HUES64 (cell line): ENCODE data around the gene SNRNP35.
"Not testable (repeated sequence)": the region's sequence is repeated elsewhere in the genome, so short reads cannot be mapped to it uniquely, and the experiment has no call there.

Experiments
- H3K27ac ChIP-seq: 2 replicates; pipeline ENCODE4 v1.7.0; 2013; ENCODE audit warnings: low read depth, low read length, inconsistent platforms
- H3K27me3 ChIP-seq: 2 replicates; pipeline ENCODE4 v1.6.1; 2013; ENCODE audit warnings: mild to moderate bottlenecking, low read length; ENCODE audit not compliant: insufficient read depth
- H3K36me3 ChIP-seq: 2 replicates; pipeline ENCODE4 v1.6.1; 2013; ENCODE audit warnings: mild to moderate bottlenecking, low read length; ENCODE audit not compliant: insufficient read depth
- H3K4me1 ChIP-seq: 2 replicates; pipeline ENCODE4 v1.6.1; 2013; ENCODE audit warnings: mild to moderate bottlenecking, low read length, moderate library complexity; ENCODE audit not compliant: insufficient read depth
- H3K4me3 ChIP-seq: 2 replicates; pipeline ENCODE4 v1.5.1; 2013; ENCODE audit warnings: mild to moderate bottlenecking, low read length, moderate library complexity
- H3K9ac ChIP-seq: 2 replicates; pipeline ENCODE4 v1.6.1; 2013; ENCODE audit warnings: mild to moderate bottlenecking, low read depth, low read length
- H3K9me3 ChIP-seq: 2 replicates; pipeline ENCODE4 v1.6.1; 2013; ENCODE audit warnings: low read depth, low read length; ENCODE audit not compliant: insufficient read depth
- WGBS: fragments of 150-250, 120-280 bp; methylation state at CpG from one replicate; pipeline ENCODE4 v1.1.7; 2013; ENCODE audit warnings: missing lambda C conversion rate; 5-methylcytosine and 5-hydroxymethylcytosine counted together

Gene SNRNP35

DNA sequence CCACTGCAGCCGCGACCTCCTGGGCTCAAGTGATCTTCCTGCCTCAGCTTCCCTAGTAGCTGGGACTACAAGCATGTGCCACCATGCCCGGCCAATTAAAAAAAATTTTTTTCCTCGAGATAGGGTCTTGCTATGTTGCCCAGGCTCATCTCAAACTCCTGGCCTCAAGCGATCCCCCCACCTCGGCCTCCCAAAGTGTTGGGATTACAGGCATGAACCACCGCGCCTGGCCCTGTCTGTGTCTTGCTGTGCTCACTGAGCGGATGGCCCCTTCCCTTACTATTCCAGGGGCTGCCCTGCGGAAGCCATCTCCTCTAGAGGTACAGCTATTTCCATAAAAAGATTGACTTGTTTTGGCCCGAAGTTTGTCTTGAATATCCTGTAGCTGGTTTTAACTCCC is 20.1 kb downstream of the SNRNP35 start:
- H3K9me3 ChIP-seq = no peaks in the 10 kb centered on the region
- H3K4me1 ChIP-seq = no peaks in the 10 kb centered on the region
- H3K9ac ChIP-seq = no peak overlapping the region
- no peaks in the 10 kb centered on the region for H3K27me3 ChIP-seq
- peaks cover 3% of the 10 kb centered on the region; the same call in 1 of the 2 replicates for H3K36me3 ChIP-seq
- WGBS = 94% methylated on average over 11 of the region's 11 CpGs
- H3K27ac ChIP-seq = no peak overlapping the region
- H3K4me3 ChIP-seq = no peak overlapping the region

GRCh38 chr12:123478762-123479161 is 20.8 kb downstream of the SNRNP35 start:
- no peak overlapping the region for H3K4me3 ChIP-seq
- peaks cover 3% of the 10 kb centered on the region; the same call in 1 of the 2 replicates for H3K36me3 ChIP-seq
- H3K9me3 ChIP-seq = no peaks in the 10 kb centered on the region
- no peak overlapping the region for H3K27ac ChIP-seq
- H3K9ac ChIP-seq = no peak overlapping the region
- no peaks in the 10 kb centered on the region for H3K4me1 ChIP-seq
- WGBS = 93% methylated on average over 10 of the region's 10 CpGs
- no peaks in the 10 kb centered on the region for H3K27me3 ChIP-seq

DNA sequence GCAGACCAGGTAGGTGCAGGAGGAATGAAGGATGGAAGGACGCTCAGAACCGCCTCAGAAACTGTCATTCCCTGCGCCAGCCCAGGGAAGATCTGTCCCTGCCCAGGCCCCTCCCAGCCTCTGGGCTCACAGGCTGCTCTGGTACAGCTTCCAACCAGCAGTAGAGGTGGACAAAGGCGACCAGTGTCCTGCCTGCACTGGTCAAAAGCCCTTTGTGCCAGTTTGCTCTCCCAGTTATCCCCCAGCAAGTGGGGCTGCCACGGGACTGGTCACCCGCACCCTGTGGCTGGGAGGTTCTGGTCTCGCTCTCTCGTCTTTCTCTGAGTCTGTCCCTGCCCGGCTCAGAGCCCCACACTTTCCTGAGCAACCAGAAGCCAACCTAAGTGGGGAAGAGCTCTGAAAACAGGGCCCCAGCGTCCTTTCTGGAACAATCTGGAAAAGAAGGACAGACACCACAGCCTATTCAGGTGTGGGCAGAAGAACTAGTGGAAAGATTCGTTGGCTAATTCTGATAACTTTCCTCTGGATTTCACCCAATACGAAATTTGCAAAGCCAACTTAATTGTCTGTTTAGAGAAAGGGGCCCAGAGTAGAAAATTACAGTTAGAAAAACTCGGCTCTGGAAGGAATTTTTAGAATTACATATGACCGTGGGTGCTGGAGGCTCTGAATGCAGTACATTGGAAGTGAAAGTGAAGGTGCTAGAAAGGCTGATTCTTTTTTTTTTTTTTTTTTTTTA is 21.7 kb downstream of the SNRNP35 start:
- 92% methylated on average over 14 of the region's 14 CpGs for WGBS
- Histone ChIP-seq H3K9me3 (no peaks in the 10 kb centered on the region), H3K36me3 (peaks cover under 1% of the 10 kb centered on the region; the same call in 1 of the 2 replicates), H3K4me3 (no peak overlapping the region), H3K27me3 (no peaks in the 10 kb centered on the region), H3K4me1 (no peaks in the 10 kb centered on the region), H3K27ac (no peak overlapping the region), H3K9ac (no peak overlapping the region)

DNA sequence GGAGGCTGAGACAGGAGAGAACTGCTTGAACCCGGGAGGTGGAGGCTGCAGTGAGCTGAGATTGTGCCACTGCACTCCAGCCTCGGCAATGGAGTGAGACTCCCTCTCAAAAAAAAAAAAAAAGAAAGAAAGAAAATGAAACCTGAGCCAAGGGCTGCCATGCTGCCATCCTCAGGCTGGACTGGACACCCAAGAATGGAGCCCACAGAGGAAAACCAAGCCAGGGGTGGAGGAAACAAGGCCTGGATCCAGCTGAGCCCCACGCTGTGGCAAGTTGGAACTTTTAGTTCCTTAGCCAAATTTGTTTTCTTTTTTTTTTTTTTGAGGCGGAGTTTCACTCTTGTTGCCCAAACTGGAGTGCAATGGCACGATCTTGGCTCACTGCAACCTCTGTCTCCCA is 23.3 kb downstream of the SNRNP35 start:
- H3K4me1 ChIP-seq, H3K9me3 ChIP-seq, H3K4me3 ChIP-seq, H3K27me3 ChIP-seq, H3K36me3 ChIP-seq, H3K9ac ChIP-seq, H3K27ac ChIP-seq: not testable (repeated sequence)
- 91% methylated on average over 5 of the region's 5 CpGs for WGBS

DNA sequence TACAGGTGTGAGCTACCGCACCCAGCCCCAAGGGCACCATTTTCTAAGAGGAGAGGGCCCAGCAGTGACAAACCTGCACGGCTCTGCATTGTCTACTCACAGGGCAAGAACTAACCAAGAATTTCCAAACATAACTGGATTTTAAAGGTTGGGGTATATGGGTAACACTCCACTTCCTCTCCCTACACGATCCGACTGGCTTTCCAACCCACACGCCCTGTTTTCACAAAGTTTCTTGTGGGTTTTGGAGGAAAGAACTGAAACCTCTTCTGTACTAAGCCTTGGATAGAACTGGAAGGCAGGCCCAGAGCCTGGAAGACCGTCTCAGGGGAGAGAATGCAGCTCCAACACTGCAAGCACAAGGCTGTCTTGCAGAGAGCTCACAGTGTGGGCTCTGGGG is 24.9 kb downstream of the SNRNP35 start:
- 89% methylated on average over 4 of the region's 6 CpGs for WGBS

GRCh38 chr12:123483602-123484248 is 25.8 kb downstream of the SNRNP35 start:
- H3K4me3 ChIP-seq = no peak overlapping the region
- WGBS = 85% methylated on average over 18 of the region's 18 CpGs
- H3K9ac ChIP-seq = no peak overlapping the region
- no peak overlapping the region for H3K27ac ChIP-seq
- H3K27me3 ChIP-seq = no peaks in the 10 kb centered on the region
- no peaks in the 10 kb centered on the region for H3K4me1 ChIP-seq
- H3K9me3 ChIP-seq = no peaks in the 10 kb centered on the region
- H3K36me3 ChIP-seq = no peaks in the 10 kb centered on the region

More for the DNA sequence above, 24.9 kb downstream of the SNRNP35 start:
- Histone ChIP-seq H3K27me3 (no peaks in the 10 kb centered on the region), H3K4me1 (no peaks in the 10 kb centered on the region), H3K36me3 (no peaks in the 10 kb centered on the region), H3K4me3 (no peak overlapping the region), H3K9ac (no peak overlapping the region), H3K9me3 (no peaks in the 10 kb centered on the region), H3K27ac (no peak overlapping the region)

DNA sequence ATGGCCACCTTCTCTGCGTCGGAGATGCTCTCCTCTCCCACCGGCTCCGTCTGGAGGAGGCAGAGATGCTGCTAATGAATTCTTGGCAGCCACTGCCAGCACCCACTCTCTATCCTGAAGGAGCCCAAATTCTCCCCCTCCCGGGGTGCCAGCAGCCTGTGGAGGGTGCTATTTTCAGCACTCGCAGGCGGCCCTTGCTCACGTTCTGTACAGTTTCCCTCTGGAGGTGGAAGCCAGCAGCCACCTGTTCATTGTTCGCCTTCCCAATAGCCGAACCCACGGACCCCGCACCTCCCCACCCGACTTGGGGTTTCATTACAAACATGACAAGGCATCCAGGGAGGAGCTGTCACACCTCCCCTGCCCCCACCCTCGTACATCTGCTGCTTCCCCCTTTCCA is 27.8 kb downstream of the SNRNP35 start:
- 93% methylated on average over 14 of the region's 14 CpGs for WGBS
- no peaks in the 10 kb centered on the region for H3K27me3 ChIP-seq

GRCh38 chr12:123487428-123487827 is 29.5 kb downstream of the SNRNP35 start:
- Histone ChIP-seq H3K9me3 (no peaks in the 10 kb centered on the region), H3K27ac (no peak overlapping the region), H3K4me1 (no peaks in the 10 kb centered on the region), H3K4me3 (no peak overlapping the region), H3K27me3 (no peaks in the 10 kb centered on the region), H3K36me3 (no peaks in the 10 kb centered on the region), H3K9ac (no peak overlapping the region)
- WGBS = 97% methylated on average over 6 of the region's 6 CpGs

More for the DNA sequence above, 27.8 kb downstream of the SNRNP35 start:
- H3K9ac ChIP-seq = no peak overlapping the region; the same call in 1 of the 2 replicates
- H3K36me3 ChIP-seq = no peaks in the 10 kb centered on the region
- H3K4me1 ChIP-seq = no peaks in the 10 kb centered on the region
- H3K4me3 ChIP-seq = no peak overlapping the region
- no peak overlapping the region for H3K27ac ChIP-seq
- H3K9me3 ChIP-seq = no peaks in the 10 kb centered on the region

- no peak overlapping the region for H3K4me3 ChIP-seq
- no peaks in the 10 kb centered on the region for H3K4me1 ChIP-seq
- no peak overlapping the region for H3K27ac ChIP-seq
- 68% methylated on average over 20 of the region's 20 CpGs for WGBS
- no peaks in the 10 kb centered on the region for H3K27me3 ChIP-seq
- H3K9me3 ChIP-seq = no peaks in the 10 kb centered on the region
- H3K36me3 ChIP-seq = no peaks in the 10 kb centered on the region
- no peak overlapping the region for H3K9ac ChIP-seq
Measured at GRCh38 chr12:123488539-123489230, 30.7 kb downstream of the SNRNP35 start.

DNA sequence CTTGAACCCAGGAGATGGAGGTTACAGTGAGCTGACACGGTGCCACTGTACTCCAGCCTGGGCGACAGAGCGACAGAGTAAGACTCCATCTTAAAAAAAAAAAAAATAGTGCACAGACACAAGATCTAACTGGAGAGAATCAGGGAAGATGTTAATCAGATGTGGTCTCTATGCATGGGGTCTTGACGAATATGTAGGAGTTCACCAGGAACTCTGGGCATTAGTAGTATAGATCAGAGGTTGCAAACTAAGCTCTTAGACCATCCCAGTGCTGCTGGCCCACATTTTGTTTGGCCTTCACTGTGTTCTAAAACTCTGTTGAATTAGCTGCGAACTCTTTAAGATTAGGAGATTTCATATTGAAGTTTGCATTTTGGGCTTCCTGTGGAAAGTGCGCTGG is 31.6 kb downstream of the SNRNP35 start:
- no peaks in the 10 kb centered on the region for H3K9me3 ChIP-seq
- H3K4me1 ChIP-seq = no peaks in the 10 kb centered on the region
- 87% methylated on average over 4 of the region's 6 CpGs for WGBS
- H3K27ac ChIP-seq = no peak overlapping the region
- H3K9ac ChIP-seq = no peak overlapping the region
- H3K36me3 ChIP-seq = no peaks in the 10 kb centered on the region
- no peak overlapping the region for H3K4me3 ChIP-seq
- no peaks in the 10 kb centered on the region for H3K27me3 ChIP-seq

DNA sequence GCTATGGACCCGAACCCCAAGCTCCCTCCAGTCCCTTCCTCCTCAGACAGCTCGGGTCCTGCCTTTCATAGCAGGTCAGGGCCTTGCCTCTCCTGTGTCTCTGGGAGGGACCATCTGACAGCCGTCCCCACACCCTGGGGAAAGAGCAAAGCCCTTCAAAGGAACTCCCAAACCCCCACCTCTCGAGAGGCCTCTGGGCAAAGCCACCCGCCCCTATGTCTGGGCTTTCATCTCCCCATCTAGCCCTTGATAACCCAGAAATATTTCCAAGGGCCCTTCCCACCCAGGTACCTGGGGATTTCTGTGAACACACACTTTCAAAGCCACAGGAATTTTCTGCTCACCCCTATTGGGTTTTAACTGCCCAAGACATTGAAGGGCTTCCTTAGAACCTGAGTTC is 32.1 kb downstream of the SNRNP35 start:
- no peak overlapping the region for H3K4me3 ChIP-seq
- no peaks in the 10 kb centered on the region for H3K4me1 ChIP-seq
- no peak overlapping the region for H3K27ac ChIP-seq
- H3K36me3 ChIP-seq = no peaks in the 10 kb centered on the region
- H3K9me3 ChIP-seq = no peaks in the 10 kb centered on the region
- 81% methylated on average over 5 of the region's 5 CpGs for WGBS
- H3K27me3 ChIP-seq = no peaks in the 10 kb centered on the region
- H3K9ac ChIP-seq = no peak overlapping the region
